HG03097 (cell line): ENCODE data around the gene CLEC14A.

Experiments used
- ATAC-seq: cut with Tn5 transposase; IDR thresholded peaks from one replicate; pipeline ENCODE4 v1.9.1; 2021; ENCODE audit not compliant: unreplicated experiment, low FRiP score

CLEC14A gene

GRCh38 chr14:38255673-38256532 is at the start of gene CLEC14A:
Gene CLEC14A, minus strand, starts transcription at chr14:38256093. Its CDS starts 71 bp downstream, at chr14:38256022.
- ATAC-seq, result no peak

- ATAC-seq, result no peak
Measured at GRCh38 chr14:38302966-38303365, 47.1 kb upstream of the CLEC14A start.

- no peak for ATAC-seq
Measured at GRCh38 chr14:38302034-38302433, 46.1 kb upstream of the CLEC14A start.

- ATAC-seq, result no peak
Measured at GRCh38 chr14:38297681-38298080, 41.8 kb upstream of the CLEC14A start.

GRCh38 chr14:38291681-38292467 is 36.0 kb upstream of the CLEC14A start:
- ATAC-seq, result no peak

GRCh38 chr14:38290601-38291188 is 34.8 kb upstream of the CLEC14A start:
- no peak for ATAC-seq

GRCh38 chr14:38286452-38286851 is 30.6 kb upstream of the CLEC14A start:
- ATAC-seq, result no peak

GRCh38 chr14:38285962-38286361 is 30.1 kb upstream of the CLEC14A start:
- no peak for ATAC-seq

GRCh38 chr14:38282936-38283335 is 27.0 kb upstream of the CLEC14A start:
- ATAC-seq, result no peak

- no peak for ATAC-seq
Measured at GRCh38 chr14:38280081-38280480, 24.2 kb upstream of the CLEC14A start.

- no peak for ATAC-seq
Measured at GRCh38 chr14:38279572-38279971, 23.7 kb upstream of the CLEC14A start.

GRCh38 chr14:38278035-38278434 is 22.1 kb upstream of the CLEC14A start:
- ATAC-seq, result no peak

GRCh38 chr14:38262844-38263243 is 7.0 kb upstream of the CLEC14A start:
- ATAC-seq, result no peak

- no peak for ATAC-seq
Measured at GRCh38 chr14:38261620-38262019, 5.7 kb upstream of the CLEC14A start.

- no peak for ATAC-seq
Measured at GRCh38 chr14:38257507-38257906, 1.6 kb upstream of the CLEC14A start.

GRCh38 chr14:38256533-38256840 is 594 bp upstream of the CLEC14A start:
- ATAC-seq, result no peak

GRCh38 chr14:38255408-38255672 is 553 bp downstream of the CLEC14A start:
- ATAC-seq, result no peak

GRCh38 chr14:38254571-38255407 is 1.1 kb downstream of the CLEC14A start:
- ATAC-seq, result no peak

GRCh38 chr14:38253676-38254075 is 2.2 kb downstream of the CLEC14A start:
- no peak for ATAC-seq

GRCh38 chr14:38252066-38252710 is 3.7 kb downstream of the CLEC14A start:
- ATAC-seq, result no peak
